K562 (cell line): ENCODE results near the gene ACAP3. TPM values are rescaled to one million over a fixed set of nuclear protein-coding genes. Genes with fewer than 3 reads are reported as not detected.

Experiments used
- ATAC-seq: fragments of 200-7000 bp; cut with Tn5 transposase; 3 replicates; pipeline ENCODE4 v1.9.1; 2020; ENCODE audit warnings: moderate library complexity
- BruUV-seq: library from RNA; stranded (reverse); fragments of 400-500 nt; replicated peaks from 2 replicates; lab custom pipeline; 2021; lab: Mats Ljungman, UMichigan
- CTCF ChIA-PET: fragments of 300-600 bp; formaldehyde crosslinking; extraction: SDS; loops from one replicate; lab custom pipeline; 2021; ENCODE audit warnings: low intra/inter-chr PET ratio; lab: Yijun Ruan, JAX
- POLR2A ChIA-PET: fragments of 300-600, 350-650 bp; sonication (Branson Sonifier 250); formaldehyde crosslinking; extraction: SDS; loops from one replicate; lab custom pipeline; 2021; ENCODE audit warnings: antibody characterized with exemption, inconsistent platforms; lab: Yijun Ruan, JAX
- DNase-seq, 4 experiments: peaks; one replicate each; pipeline versions ENCODE4 v3.0.0 to v3.0.0-alpha.2; 2011 to 2018; ENCODE audit warnings: low spot score in 3 of 4, mixed read lengths in 3 of 4; ENCODE audit errors: extremely low read depth in 1 of 4
- FAIRE-seq: peaks from 2 replicates; lab custom pipeline; 2011; peaks lifted over from hg19 to GRCh38; lab: Jason Lieb, UNC
- H2AFZ ChIP-seq: 2 replicates; pipeline ENCODE4 v1.6.0; 2011; ENCODE audit warnings: low read depth, low read length, control low read depth, inconsistent platforms
- H3K27ac ChIP-seq: fragments of 200-600 bp; 3 replicates; pipeline ENCODE4 v1.8.0; 2011; ENCODE audit warnings: low read depth, mild to moderate bottlenecking, control low read depth, inconsistent platforms, low read length, moderate library complexity, mixed read lengths; ENCODE audit errors: extremely low read depth
- H3K27me3 ChIP-seq, 2 experiments: fragments of 300-600 bp in 1 of 2; 2 replicates in 1 of 2; 3 replicates in 1 of 2; pipeline versions ENCODE4 v1.6.0 to v1.8.0; 2011; ENCODE audit warnings: inconsistent platforms in 2 of 2, low read length in 2 of 2, mild to moderate bottlenecking in 1 of 2, mixed read lengths in 1 of 2, moderate library complexity in 1 of 2; ENCODE audit not compliant: control insufficient read depth in 2 of 2, insufficient read depth in 2 of 2
- H3K36me3 ChIP-seq: fragments of 300-600 bp; 3 replicates; pipeline ENCODE4 v1.8.0; 2011; ENCODE audit warnings: mild to moderate bottlenecking, low read length, inconsistent platforms; ENCODE audit not compliant: control insufficient read depth, insufficient read depth
- H3K4me1 ChIP-seq, 2 experiments: fragments of 200-600 bp in 1 of 2; replicated peaks in 1 of 2; 2 replicates in 1 of 2; 3 replicates in 1 of 2; pipeline versions ENCODE4 v1.5.1 to v1.8.0; 2011; ENCODE audit warnings: inconsistent platforms in 2 of 2, low read length in 2 of 2, mild to moderate bottlenecking in 1 of 2, mixed read lengths in 1 of 2, moderate library complexity in 1 of 2; ENCODE audit not compliant: control insufficient read depth in 2 of 2, insufficient read depth in 2 of 2
- H3K4me2 ChIP-seq: 2 replicates; pipeline ENCODE4 v1.6.1; 2011; ENCODE audit warnings: low read length, control low read depth, inconsistent platforms, mixed read lengths; ENCODE audit not compliant: insufficient read depth
- H3K4me3 ChIP-seq: fragments of 200-600 bp; sonication (generic), shearing (Covaris generic); 2 replicates; pipeline ENCODE4 v1.5.1; 2016; ENCODE audit warnings: control low read depth, inconsistent platforms
- H3K79me2 ChIP-seq: fragments of 200-600 bp; 3 replicates; pipeline ENCODE4 v1.8.0; 2011; ENCODE audit warnings: low read length, inconsistent platforms; ENCODE audit not compliant: control insufficient read depth, insufficient read depth
- H3K9ac ChIP-seq, 2 experiments: 2 replicates each; pipeline versions ENCODE4 v1.6.0 to v1.6.1; 2011; ENCODE audit warnings: low read depth in 2 of 2, low read length in 2 of 2, control low read depth in 1 of 2, inconsistent platforms in 1 of 2, mild to moderate bottlenecking in 1 of 2, mixed read lengths in 1 of 2; ENCODE audit not compliant: insufficient read depth in 1 of 2
- H3K9me1 ChIP-seq: one replicate; pipeline ENCODE4 v1.6.0; 2011; ENCODE audit warnings: inconsistent platforms, mild to moderate bottlenecking, low read length, moderate library complexity; ENCODE audit not compliant: control insufficient read depth, insufficient read depth
- H3K9me3 ChIP-seq: replicated peaks from 2 replicates; pipeline ENCODE4 v1.5.1; 2011; ENCODE audit warnings: low read depth, low read length, inconsistent platforms; ENCODE audit not compliant: control insufficient read depth, insufficient read depth
- H4K20me1 ChIP-seq: replicated peaks from 2 replicates; pipeline ENCODE4 v1.6.1; 2011; ENCODE audit warnings: low read length, inconsistent platforms, mixed read lengths; ENCODE audit not compliant: control insufficient read depth, insufficient read depth
- HOMEZ ChIP-seq: fragments of 250-450 bp; sonication (Bioruptor Pico); IDR thresholded peaks from 2 replicates; pipeline ENCODE4 v1.4.0; 2020; ENCODE audit warnings: mild to moderate bottlenecking, moderate library complexity
- MAX ChIP-seq: sonication (generic); formaldehyde crosslinking; IDR thresholded peaks from 2 replicates; pipeline ENCODE4 v1.9.0; 2022; ENCODE audit warnings: mild to moderate bottlenecking, missing genetic modification reagents
- POLR2G ChIP-seq: fragments of 200-400 bp; formaldehyde crosslinking; IDR thresholded peaks from 2 replicates; pipeline ENCODE4 v1.6.1; 2017; ENCODE audit warnings: low read depth, mild to moderate bottlenecking, antibody characterized with exemption, low read length, moderate library complexity
- WHSC1 ChIP-seq: IDR thresholded peaks from one replicate; pipeline ENCODE4 v1.6.1; 2012; ENCODE audit warnings: low read length, control low read depth, inconsistent platforms
- ZNF263 ChIP-seq: sonication (generic); formaldehyde crosslinking; IDR thresholded peaks from 2 replicates; pipeline ENCODE4 v1.8.0; 2022; ENCODE audit warnings: mild to moderate bottlenecking, missing genetic modification reagents, borderline replicate concordance
- WGBS: fragments of 100-300 bp; shearing (Covaris generic); methylation state at CpG from one replicate; pipeline ENCODE4 v1.1.6; 2016; ENCODE audit warnings: low coverage, mixed read lengths; ENCODE audit not compliant: insufficient coverage; ENCODE audit errors: missing lambda C conversion rate; 5-methylcytosine and 5-hydroxymethylcytosine counted together
- in situ Hi-C: fragments of 300-500 bp; cut with MboI; formaldehyde crosslinking; loops from 4 replicates; pipeline ENCODE4 v1.15.0; 2018; ENCODE audit warnings: inconsistent platforms, mixed read lengths
- intact Hi-C: fragments of 100-400 bp; cut with micrococcal nuclease; formaldehyde crosslinking; loops from 2 replicates; pipeline ENCODE4 v1.14.2; 2022
- polyA plus RNA-seq, 8 experiments: library from polyadenylated mRNA; depleted of rRNA in 4 of 8; stranded (reverse) in 5 of 8; unstranded in 3 of 8; fragments of >200 nt; fragmentation: Nextera tagmentation in 2 of 8; fragmentation: Illumina TruSeq in 1 of 8; extraction: Ambion mirVana in 2 of 8; extraction: Trizol in 1 of 8; gene quantifications; 2 replicates each; pipeline versions ENCODE4 v1.2.1 to v1.2.3, GENCODE V29; 2011 to 2014; ENCODE audit warnings: inconsistent platforms in 1 of 8, missing spikeins in 1 of 8
- total RNA-seq, 7 experiments: library from RNA; depleted of rRNA in 6 of 7; stranded (reverse); fragments of >200 nt in 6 of 7; fragmentation: Illumina TruSeq in 2 of 7; extraction: Trizol in 2 of 7; gene quantifications; 2 replicates each; pipeline versions ENCODE4 v1.2.1 to v1.2.3, GENCODE V29; 2011 to 2021; ENCODE audit warnings: low replicate concordance in 1 of 7

ACAP3 gene
- total and polyA plus RNA-seq, 9 of the 15 experiments (the other 6 are each of a cell fraction or from before 2014, with no cell fraction given) = 0.01 to 49.0 (median 12.0) TPM

- 97% methylated on average over 22 of the region's 22 CpGs for WGBS
- TF ChIP-seq HOMEZ (CRISPR knock-in tag) (no peak), MAX (CRISPR knock-in tag) (peak; percentile 11; the same call in 1 of the 2 replicates), ZNF263 (CRISPR knock-in tag) (0 out of 2 replicates have a peak, but pooled peaks have one; percentile 20), WHSC1 (peak; percentile 19), POLR2G (peak; percentile 44; the same call in 1 of the 2 replicates)
- FAIRE-seq = no peak
- Histone ChIP-seq H3K9ac (no peak overlapping the region; a peak in 1 of 4 replicates), H3K27me3 (no peaks in the 10 kb centered on the region), H3K9me1 (peaks cover 7% of the 10 kb centered on the region), H3K4me1 (peaks cover 0 to 43% of the 10 kb centered on the region in 2 experiments; a peak in 2 of 5 replicates), H4K20me1 (peaks cover 8% of the 10 kb centered on the region; the same call in 1 of the 2 replicates), H3K4me3 (no peak overlapping the region), H3K4me2 (no peak overlapping the region), H3K79me2 (peaks cover 11% of the 10 kb centered on the region), H2AFZ (no peak overlapping the region), H3K9me3 (no peaks in the 10 kb centered on the region), H3K36me3 (peaks cover 95% of the 10 kb centered on the region), H3K27ac (no peak overlapping the region)
- in situ Hi-C loops = no loop called here
- no TSS peak for BruUV-seq
- no peak for ATAC-seq
- ChIA-PET POLR2A (no interaction called here), CTCF (no interaction called here)
- no peak for DNase-seq
- intact Hi-C loops = no loop called here
Observed at GRCh38 chr1:1259119-1259488, 48.6 kb downstream of the ACAP3 start.
